WTC11 (cell line): ENCODE results near the gene SH2D4B.

Experiments used
- CTCF ChIP-seq: fragments of 200-600 bp; IDR thresholded peaks from 2 replicates; pipeline ENCODE4 v1.8.0; 2022; ENCODE audit warnings: antibody characterized with exemption
- FOXP4 ChIP-seq: sonication (generic); formaldehyde crosslinking; IDR thresholded peaks from 2 replicates; pipeline ENCODE4 v1.8.0; 2022; ENCODE audit warnings: mild to moderate bottlenecking, missing genetic modification reagents
- PREB ChIP-seq: sonication (generic); formaldehyde crosslinking; IDR thresholded peaks from 2 replicates; pipeline ENCODE4 v1.8.1; 2022; ENCODE audit warnings: mild to moderate bottlenecking, missing genetic modification reagents, moderate library complexity, borderline replicate concordance
- USF2 ChIP-seq: sonication (generic); formaldehyde crosslinking; IDR thresholded peaks from 2 replicates; pipeline ENCODE4 v1.8.1; 2023; ENCODE audit warnings: mild to moderate bottlenecking, missing genetic modification reagents, moderate library complexity

GRCh38 chr10:80582286-80582960, 44.7 kb downstream of the SH2D4B start:
- no peak for TF ChIP-seq CTCF
- TF ChIP-seq USF2, result no peak
- TF ChIP-seq FOXP4, result no peak
- TF ChIP-seq PREB (CRISPR knock-in tag), result no peak
